Fibroblast of pulmonary artery (primary cell): ENCODE data around the gene HSF2BP.
"Not testable (repeated sequence)": the region's sequence is repeated elsewhere in the genome, so short reads cannot be mapped to it uniquely, and the experiment has no call there.

Experiments
- DNase-seq: peaks from one replicate; pipeline ENCODE4 v3.0.0-alpha.2; 2010; ENCODE audit warnings: low read depth
- H3K4me3 ChIP-seq: replicated peaks from 2 replicates; pipeline ENCODE4 v1.5.1; 2011; ENCODE audit warnings: low read depth, mild to moderate bottlenecking, control low read depth, low read length, moderate library complexity
- TF ChIP-seq, protein P1 (sequence below): IDR thresholded peaks from 2 replicates; pipeline ENCODE4 v1.5.1; 2011; ENCODE audit warnings: mild to moderate bottlenecking, control low read depth, low read length, inconsistent platforms; ENCODE audit errors: missing control alignments

HSF2BP gene

GRCh38 chr21:43699933-43700599, 40.8 kb upstream of the HSF2BP start:
- no peak overlapping the region for H3K4me3 ChIP-seq
- no peak for DNase-seq
- TF ChIP-seq, protein P1, sequence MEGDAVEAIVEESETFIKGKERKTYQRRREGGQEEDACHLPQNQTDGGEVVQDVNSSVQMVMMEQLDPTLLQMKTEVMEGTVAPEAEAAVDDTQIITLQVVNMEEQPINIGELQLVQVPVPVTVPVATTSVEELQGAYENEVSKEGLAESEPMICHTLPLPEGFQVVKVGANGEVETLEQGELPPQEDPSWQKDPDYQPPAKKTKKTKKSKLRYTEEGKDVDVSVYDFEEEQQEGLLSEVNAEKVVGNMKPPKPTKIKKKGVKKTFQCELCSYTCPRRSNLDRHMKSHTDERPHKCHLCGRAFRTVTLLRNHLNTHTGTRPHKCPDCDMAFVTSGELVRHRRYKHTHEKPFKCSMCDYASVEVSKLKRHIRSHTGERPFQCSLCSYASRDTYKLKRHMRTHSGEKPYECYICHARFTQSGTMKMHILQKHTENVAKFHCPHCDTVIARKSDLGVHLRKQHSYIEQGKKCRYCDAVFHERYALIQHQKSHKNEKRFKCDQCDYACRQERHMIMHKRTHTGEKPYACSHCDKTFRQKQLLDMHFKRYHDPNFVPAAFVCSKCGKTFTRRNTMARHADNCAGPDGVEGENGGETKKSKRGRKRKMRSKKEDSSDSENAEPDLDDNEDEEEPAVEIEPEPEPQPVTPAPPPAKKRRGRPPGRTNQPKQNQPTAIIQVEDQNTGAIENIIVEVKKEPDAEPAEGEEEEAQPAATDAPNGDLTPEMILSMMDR, result no peak

DNA sequence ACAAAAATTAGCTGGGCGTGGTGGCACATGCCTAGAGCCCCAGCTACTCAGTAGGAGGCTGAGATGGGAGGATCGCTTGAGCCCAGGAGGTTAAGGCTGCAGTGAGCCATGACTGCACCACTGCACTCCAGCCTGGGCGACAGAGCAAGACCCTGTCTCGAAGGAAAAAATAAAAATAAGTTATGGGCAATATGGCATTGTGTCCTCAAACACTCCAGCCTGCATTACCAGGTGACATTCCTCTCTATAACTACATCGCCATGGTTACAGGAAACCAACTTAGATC, 40.1 kb upstream of the HSF2BP start:
- H3K4me3 ChIP-seq, DNase-seq: not testable (repeated sequence)

GRCh38 chr21:43697758-43698643, 38.7 kb upstream of the HSF2BP start:
- no peak overlapping the region for H3K4me3 ChIP-seq
- TF ChIP-seq, protein P1, result no peak
- peak; percentile 34 for DNase-seq

- TF ChIP-seq, protein P1, result no peak
- no peak for DNase-seq
Measured at GRCh38 chr21:43696214-43696613, 36.9 kb upstream of the HSF2BP start.

GRCh38 chr21:43694437-43695079, 35.3 kb upstream of the HSF2BP start:
- TF ChIP-seq, protein P1, result no peak
- DNase-seq, result no peak

More at GRCh38 chr21:43696214-43696613, 36.9 kb upstream of the HSF2BP start:
- H3K4me3 ChIP-seq, result no peak overlapping the region

GRCh38 chr21:43693981-43694380, 34.7 kb upstream of the HSF2BP start:
- no peak overlapping the region for H3K4me3 ChIP-seq
- DNase-seq, result no peak
- TF ChIP-seq, protein P1, result no peak

More at GRCh38 chr21:43694437-43695079, 35.3 kb upstream of the HSF2BP start:
- no peak overlapping the region for H3K4me3 ChIP-seq

GRCh38 chr21:43692949-43693348, 33.7 kb upstream of the HSF2BP start:
- H3K4me3 ChIP-seq, result no peak overlapping the region
- no peak for DNase-seq
- TF ChIP-seq, protein P1, result no peak
